Mesenchymal stem cell (in vitro differentiated cells and primary cell): ENCODE results near the gene SMIM12.

ENCODE experiments used
- DNase-seq: peaks from one replicate; pipeline ENCODE4 v3.0.0-alpha.2; 2013
- H2AFZ ChIP-seq: one replicate; pipeline ENCODE4 v1.6.1; 2013; ENCODE audit warnings: low read depth, mild to moderate bottlenecking, control low read depth, inconsistent platforms, low read length, moderate library complexity
- H2AK5ac ChIP-seq: 2 replicates; pipeline ENCODE4 v1.6.1; 2013; ENCODE audit warnings: low read length, moderate library complexity, mild to moderate bottlenecking, inconsistent platforms; ENCODE audit not compliant: severe bottlenecking
- H2BK120ac ChIP-seq: one replicate; pipeline ENCODE4 v1.6.1; 2013; ENCODE audit warnings: low read depth, mild to moderate bottlenecking, inconsistent platforms, low read length, moderate library complexity
- H2BK12ac ChIP-seq, 2 experiments: one replicate each; pipeline ENCODE4 v1.6.1; 2013; ENCODE audit warnings: inconsistent platforms in 2 of 2, low read length in 2 of 2, mild to moderate bottlenecking in 2 of 2, moderate library complexity in 2 of 2, control low read depth in 1 of 2
- H2BK15ac ChIP-seq: one replicate; pipeline ENCODE4 v1.6.1; 2013; ENCODE audit warnings: mild to moderate bottlenecking, low read depth, inconsistent platforms; ENCODE audit not compliant: poor library complexity, severe bottlenecking
- H2BK5ac ChIP-seq: 2 replicates; pipeline ENCODE4 v1.6.1; 2013; ENCODE audit warnings: low read depth, mild to moderate bottlenecking, low read length, control low read depth, inconsistent platforms; ENCODE audit not compliant: poor library complexity, severe bottlenecking
- H3K14ac ChIP-seq, 2 experiments: one replicate each; pipeline ENCODE4 v1.6.1; 2013; ENCODE audit warnings: inconsistent platforms in 2 of 2, low read length in 2 of 2, control low read depth in 1 of 2, mild to moderate bottlenecking in 1 of 2, moderate library complexity in 1 of 2
- H3K18ac ChIP-seq, 2 experiments: one replicate each; pipeline ENCODE4 v1.6.1; 2013; ENCODE audit warnings: inconsistent platforms in 2 of 2, low read length in 2 of 2, control low read depth in 1 of 2, low read depth in 1 of 2, mild to moderate bottlenecking in 1 of 2
- H3K23ac ChIP-seq, 2 experiments: one replicate each; pipeline ENCODE4 v1.6.1; 2013; ENCODE audit warnings: inconsistent platforms in 2 of 2, low read length in 2 of 2, mild to moderate bottlenecking in 2 of 2, moderate library complexity in 2 of 2, control low read depth in 1 of 2
- H3K27ac ChIP-seq: 2 replicates; pipeline ENCODE4 v1.5.1; 2013; ENCODE audit warnings: mild to moderate bottlenecking, moderate library complexity, low read length, control low read depth, inconsistent platforms; ENCODE audit not compliant: poor library complexity, severe bottlenecking
- H3K27me3 ChIP-seq, 2 experiments: 2 replicates each; pipeline versions ENCODE4 v1.6.1 to v1.7.0; 2013; ENCODE audit warnings: low read length in 2 of 2, mild to moderate bottlenecking in 2 of 2, moderate library complexity in 2 of 2, control low read depth in 1 of 2, inconsistent platforms in 1 of 2; ENCODE audit not compliant: control insufficient read depth in 1 of 2, insufficient read depth in 1 of 2
- H3K36me3 ChIP-seq, 2 experiments: 2 replicates each; pipeline versions ENCODE4 v1.6.1 to v1.7.0; 2013; ENCODE audit warnings: low read length in 2 of 2, control low read depth in 1 of 2, inconsistent platforms in 1 of 2, low read depth in 1 of 2, mild to moderate bottlenecking in 1 of 2; ENCODE audit not compliant: insufficient read depth in 2 of 2, control insufficient read depth in 1 of 2
- H3K4ac ChIP-seq, 2 experiments: one replicate each; pipeline ENCODE4 v1.6.1; 2013; ENCODE audit warnings: inconsistent platforms in 2 of 2, low read length in 2 of 2, mild to moderate bottlenecking in 2 of 2, moderate library complexity in 2 of 2, control low read depth in 1 of 2, low read depth in 1 of 2
- H3K4me1 ChIP-seq: 2 replicates; pipeline ENCODE4 v1.6.1; 2013; ENCODE audit warnings: low read depth, low read length, control low read depth; ENCODE audit not compliant: control insufficient read depth, insufficient read depth
- H3K4me2 ChIP-seq: 2 replicates; pipeline ENCODE4 v1.6.1; 2013; ENCODE audit warnings: low read length, mild to moderate bottlenecking, inconsistent platforms; ENCODE audit not compliant: poor library complexity, severe bottlenecking
- H3K4me3 ChIP-seq, 2 experiments: 2 replicates each; pipeline versions ENCODE4 v1.5.1 to v1.7.0; 2013; ENCODE audit warnings: low read length in 2 of 2, mild to moderate bottlenecking in 2 of 2, control low read depth in 1 of 2, low read depth in 1 of 2; ENCODE audit not compliant: insufficient read depth in 1 of 2
- H3K79me1 ChIP-seq: replicated peaks from 2 replicates; pipeline ENCODE4 v1.6.1; 2013; ENCODE audit warnings: mild to moderate bottlenecking, control low read depth, low read length, inconsistent platforms; ENCODE audit not compliant: poor library complexity, severe bottlenecking
- H3K9ac ChIP-seq: 2 replicates; pipeline ENCODE4 v1.7.0; 2013; ENCODE audit warnings: mild to moderate bottlenecking, low read length, moderate library complexity
- H3K9me3 ChIP-seq: 2 replicates; pipeline ENCODE4 v1.7.0; 2013; ENCODE audit warnings: mild to moderate bottlenecking, low read length; ENCODE audit not compliant: control insufficient read depth
- H4K8ac ChIP-seq: one replicate; pipeline ENCODE4 v1.6.1; 2013; ENCODE audit warnings: inconsistent platforms, mild to moderate bottlenecking, low read length, moderate library complexity
- H4K91ac ChIP-seq: one replicate; pipeline ENCODE4 v1.6.1; 2013; ENCODE audit warnings: mild to moderate bottlenecking, low read length, inconsistent platforms
- WGBS: methylation state at CpG from one replicate; pipeline ENCODE4 v1.1.7; 2013; ENCODE audit warnings: mixed read lengths; 5-methylcytosine and 5-hydroxymethylcytosine counted together

The SMIM12 gene

DNA sequence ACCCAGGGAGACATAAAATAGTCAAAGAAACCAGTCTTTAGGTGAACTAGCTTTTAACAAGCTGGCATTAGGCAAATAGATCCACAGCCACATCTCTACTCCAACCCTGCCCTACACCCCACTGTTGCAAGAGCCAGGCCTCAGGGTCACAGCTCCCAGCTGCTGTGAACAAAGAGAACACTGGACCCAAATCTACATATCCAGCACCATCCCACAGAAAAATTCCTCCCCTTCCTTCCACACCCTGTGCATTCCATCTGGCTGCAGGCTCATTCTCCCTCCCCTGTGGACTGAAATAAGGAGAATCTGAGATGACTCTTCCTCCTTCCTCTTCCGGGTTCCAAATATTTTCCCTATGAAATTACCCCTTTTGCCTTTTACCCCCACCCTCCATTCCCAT lies 46.7 kb upstream of the SMIM12 start:
- Histone ChIP-seq H3K4me2 (no peak overlapping the region), H4K8ac (no peak overlapping the region), H3K18ac (no peak overlapping the region), H3K4me3 (no peak overlapping the region), H2AFZ (no peak overlapping the region), H2BK120ac (no peak overlapping the region), H3K4me1 (no peaks in the 10 kb centered on the region), H2BK5ac (no peak overlapping the region), H3K36me3 (no peaks in the 10 kb centered on the region), H4K91ac (no peak overlapping the region), H3K79me1 (no peaks in the 10 kb centered on the region), H3K14ac (no peak overlapping the region), H2BK12ac (no peak overlapping the region), H3K23ac (no peak overlapping the region), H3K4ac (no peak overlapping the region), H3K27ac (no peak overlapping the region), H2AK5ac (no peak overlapping the region), H3K9ac (no peak overlapping the region), H3K9me3 (no peaks in the 10 kb centered on the region), H2BK15ac (no peak overlapping the region), H3K27me3 (peaks cover 12 to 57% of the 10 kb centered on the region in 2 experiments)
- WGBS = no CpG with 5 or more reads among the region's 1 CpG
- DNase-seq = no peak

GRCh38 chr1:34905098-34905459 lies 45.5 kb upstream of the SMIM12 start:
- Histone ChIP-seq H4K91ac (no peak overlapping the region), H2BK15ac (no peak overlapping the region), H4K8ac (no peak overlapping the region), H3K9me3 (no peaks in the 10 kb centered on the region), H3K27ac (no peak overlapping the region), H3K4ac (no peak overlapping the region), H3K4me1 (no peaks in the 10 kb centered on the region), H3K9ac (no peak overlapping the region), H3K18ac (no peak overlapping the region), H3K4me2 (no peak overlapping the region), H3K23ac (no peak overlapping the region), H2BK120ac (no peak overlapping the region), H2AFZ (no peak overlapping the region), H3K36me3 (no peaks in the 10 kb centered on the region), H3K4me3 (no peak overlapping the region), H3K27me3 (peaks cover 17 to 61% of the 10 kb centered on the region in 2 experiments), H3K79me1 (no peaks in the 10 kb centered on the region), H2BK5ac (no peak overlapping the region), H2BK12ac (no peak overlapping the region), H3K14ac (no peak overlapping the region), H2AK5ac (no peak overlapping the region)
- DNase-seq = no peak
- WGBS = 91% methylated on average over 12 of the region's 12 CpGs

GRCh38 chr1:34904236-34905097 lies 44.9 kb upstream of the SMIM12 start:
- Histone ChIP-seq H3K9me3 (no peaks in the 10 kb centered on the region), H3K9ac (no peak overlapping the region), H2AFZ (no peak overlapping the region), H3K27ac (no peak overlapping the region), H3K14ac (no peak overlapping the region), H2BK15ac (no peak overlapping the region), H3K23ac (no peak overlapping the region), H2BK120ac (no peak overlapping the region), H3K79me1 (no peaks in the 10 kb centered on the region), H3K27me3 (peaks cover 17 to 57% of the 10 kb centered on the region in 2 experiments), H2BK12ac (no peak overlapping the region), H3K4ac (no peak overlapping the region), H4K91ac (no peak overlapping the region), H3K4me3 (no peak overlapping the region), H4K8ac (no peak overlapping the region), H3K4me2 (no peak overlapping the region), H3K36me3 (no peaks in the 10 kb centered on the region), H2BK5ac (no peak overlapping the region), H3K18ac (no peak overlapping the region), H3K4me1 (no peaks in the 10 kb centered on the region), H2AK5ac (no peak overlapping the region)
- DNase-seq = no peak
- WGBS = 84% methylated on average over 26 of the region's 33 CpGs

DNA sequence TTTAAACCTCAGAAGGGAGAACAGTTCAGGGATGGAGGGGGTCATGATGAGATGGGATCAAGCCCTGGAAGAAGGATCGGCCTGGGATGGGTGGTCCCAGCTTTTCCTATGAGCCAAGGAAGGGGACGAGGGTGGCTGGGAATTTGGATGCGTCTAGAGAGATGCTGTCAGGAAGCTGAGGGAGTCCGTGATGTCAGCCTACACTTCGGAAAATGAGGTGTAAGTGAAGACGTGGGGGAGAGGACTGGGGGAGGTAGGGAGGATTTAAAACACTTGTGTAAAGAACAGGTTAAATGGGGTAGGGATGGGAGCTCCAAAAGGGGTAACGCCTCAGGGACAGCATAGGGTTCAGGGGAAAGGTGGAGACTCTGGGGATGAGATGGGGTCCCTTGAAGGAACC lies 42.4 kb upstream of the SMIM12 start:
- Histone ChIP-seq H4K8ac (no peak overlapping the region), H3K18ac (no peak overlapping the region), H4K91ac (no peak overlapping the region), H3K4me1 (no peaks in the 10 kb centered on the region), H2BK15ac (no peak overlapping the region), H3K14ac (no peak overlapping the region), H2AK5ac (no peak overlapping the region), H2AFZ (no peak overlapping the region), H3K23ac (no peak overlapping the region), H3K36me3 (no peaks in the 10 kb centered on the region), H3K79me1 (no peaks in the 10 kb centered on the region), H2BK5ac (no peak overlapping the region), H3K4ac (no peak overlapping the region), H3K9ac (no peak overlapping the region), H3K9me3 (no peaks in the 10 kb centered on the region), H3K27ac (no peak overlapping the region), H2BK120ac (no peak overlapping the region), H3K4me2 (no peak overlapping the region), H3K4me3 (no peak overlapping the region), H2BK12ac (no peak overlapping the region), H3K27me3 (peaks cover 17 to 46% of the 10 kb centered on the region in 2 experiments)
- DNase-seq = no peak
- 64% methylated on average over 7 of the region's 7 CpGs for WGBS
